Effector memory CD8-positive, alpha-beta T cell (primary cell): ENCODE measurements around the gene SLX9.

Source experiments
- ATAC-seq: fragments of 150-1000 bp; cut with Tn5 transposase; replicated peaks from 2 replicates; pipeline ENCODE4 v1.10.0; 2021; ENCODE audit warnings: mild to moderate bottlenecking, moderate library complexity
- DNase-seq, 3 experiments: peaks; one replicate each; pipeline ENCODE4 v3.0.0; 2021
- H3K27ac Mint-ChIP-seq, 2 donors: one replicate each; pipeline ENCODE4 v1.8.0; 2022; ENCODE audit warnings: mild to moderate bottlenecking in 2 of 2, mixed read lengths in 2 of 2, moderate library complexity in 2 of 2
- H3K27me3 Mint-ChIP-seq, 2 donors: one replicate each; pipeline ENCODE4 v1.8.0; 2022; ENCODE audit warnings: mixed read lengths in 2 of 2
- H3K36me3 Mint-ChIP-seq: one replicate; pipeline ENCODE4 v1.8.0; 2022; ENCODE audit warnings: mild to moderate bottlenecking, moderate library complexity, mixed read lengths; ENCODE audit not compliant: insufficient read depth
- H3K4me1 Mint-ChIP-seq, 2 donors: one replicate each; pipeline ENCODE4 v1.8.0; 2022; ENCODE audit warnings: low read depth in 2 of 2, mixed read lengths in 2 of 2
- H3K4me3 Mint-ChIP-seq, 2 donors: one replicate each; pipeline ENCODE4 v1.8.0; 2022; ENCODE audit warnings: mild to moderate bottlenecking in 2 of 2, mixed read lengths in 2 of 2, moderate library complexity in 2 of 2
- H3K9me3 Mint-ChIP-seq, 2 donors: one replicate each; pipeline ENCODE4 v1.8.0; 2022; ENCODE audit warnings: mixed read lengths in 2 of 2

The SLX9 gene

DNA sequence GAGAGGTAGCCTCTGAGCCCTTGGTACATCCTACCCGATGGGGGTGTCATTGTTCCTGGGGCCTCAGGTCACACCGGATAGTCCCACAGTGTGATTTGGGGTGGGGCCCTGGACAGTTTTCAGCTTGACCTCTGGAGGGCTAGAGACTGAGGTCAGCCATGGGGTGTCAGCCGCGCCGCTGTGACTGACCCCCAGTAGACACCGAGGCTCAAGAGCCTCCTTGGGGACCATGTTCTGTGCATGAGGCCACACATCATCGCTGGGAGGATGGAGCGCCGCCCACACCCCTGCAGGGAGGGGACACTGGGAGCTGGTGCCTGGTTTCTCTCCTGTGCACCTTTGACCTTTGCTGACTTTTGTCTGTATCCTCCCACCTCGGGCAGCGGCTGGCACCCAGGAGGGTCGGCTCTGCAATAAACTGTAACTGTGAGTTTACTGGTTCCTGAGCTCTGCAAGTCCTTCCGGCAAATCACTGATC lies 41.8 kb upstream of the SLX9 start:
- Mint-ChIP-seq H3K4me1 (peaks cover 10 to 24% of the 10 kb centered on the region in 2 donors), H3K9me3 (no peaks in the 10 kb centered on the region), H3K36me3 (peaks cover 76% of the 10 kb centered on the region), H3K27ac (no peak overlapping the region), H3K27me3 (no peaks in the 10 kb centered on the region), H3K4me3 (no peak overlapping the region)
- DNase-seq (no peak), ATAC-seq (no peak)

DNA sequence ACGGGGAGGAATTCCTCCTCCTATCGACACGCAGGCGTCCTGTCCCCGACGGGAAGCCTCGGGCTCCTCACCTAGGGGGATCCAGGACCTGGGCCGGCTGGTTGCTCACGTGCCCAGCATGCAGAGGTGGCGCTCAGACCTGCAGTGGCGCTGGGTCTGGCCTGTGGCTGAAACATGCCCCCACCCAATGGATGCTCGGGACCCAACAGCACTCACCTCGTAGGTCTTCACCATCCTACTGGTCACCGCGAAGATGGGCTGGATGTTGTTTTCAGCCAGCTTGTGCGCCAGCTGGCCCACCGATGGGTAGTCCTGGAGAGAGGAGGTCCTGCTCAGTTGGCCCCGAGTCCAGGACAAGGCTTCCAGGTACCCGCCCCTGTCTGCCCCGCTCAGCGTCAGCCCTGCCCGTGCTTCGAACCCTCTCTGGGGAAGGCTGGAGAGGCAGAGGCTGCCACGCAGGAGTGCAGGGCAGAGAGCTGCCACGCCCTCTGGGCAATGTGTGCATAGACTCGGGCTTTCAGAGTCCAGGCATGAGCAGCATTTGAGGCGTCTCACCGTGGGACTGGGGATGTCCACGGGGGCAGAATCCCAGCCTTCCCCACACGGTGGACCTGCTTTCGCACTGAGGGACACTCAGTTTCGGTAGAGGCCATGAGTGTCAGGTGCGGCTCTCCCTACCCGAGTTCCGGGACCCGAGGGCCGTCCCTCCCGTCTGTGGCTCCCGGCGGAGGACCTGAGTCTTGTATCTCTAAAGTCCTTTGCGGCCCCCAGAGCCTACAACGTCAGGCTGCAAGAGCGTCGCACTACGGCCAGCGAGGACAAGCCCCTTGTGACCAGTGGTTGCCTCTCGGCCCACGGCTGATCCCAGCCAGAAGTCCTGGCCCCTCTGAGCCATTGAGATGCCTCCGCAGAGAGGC lies 40.7 kb upstream of the SLX9 start:
- Mint-ChIP-seq H3K4me3 (no peak overlapping the region), H3K9me3 (no peaks in the 10 kb centered on the region), H3K27me3 (no peaks in the 10 kb centered on the region), H3K27ac (no peak overlapping the region), H3K4me1 (peaks cover 6 to 19% of the 10 kb centered on the region in 2 donors), H3K36me3 (peaks cover 77% of the 10 kb centered on the region)
- ATAC-seq (no peak), DNase-seq (no peak)

DNA sequence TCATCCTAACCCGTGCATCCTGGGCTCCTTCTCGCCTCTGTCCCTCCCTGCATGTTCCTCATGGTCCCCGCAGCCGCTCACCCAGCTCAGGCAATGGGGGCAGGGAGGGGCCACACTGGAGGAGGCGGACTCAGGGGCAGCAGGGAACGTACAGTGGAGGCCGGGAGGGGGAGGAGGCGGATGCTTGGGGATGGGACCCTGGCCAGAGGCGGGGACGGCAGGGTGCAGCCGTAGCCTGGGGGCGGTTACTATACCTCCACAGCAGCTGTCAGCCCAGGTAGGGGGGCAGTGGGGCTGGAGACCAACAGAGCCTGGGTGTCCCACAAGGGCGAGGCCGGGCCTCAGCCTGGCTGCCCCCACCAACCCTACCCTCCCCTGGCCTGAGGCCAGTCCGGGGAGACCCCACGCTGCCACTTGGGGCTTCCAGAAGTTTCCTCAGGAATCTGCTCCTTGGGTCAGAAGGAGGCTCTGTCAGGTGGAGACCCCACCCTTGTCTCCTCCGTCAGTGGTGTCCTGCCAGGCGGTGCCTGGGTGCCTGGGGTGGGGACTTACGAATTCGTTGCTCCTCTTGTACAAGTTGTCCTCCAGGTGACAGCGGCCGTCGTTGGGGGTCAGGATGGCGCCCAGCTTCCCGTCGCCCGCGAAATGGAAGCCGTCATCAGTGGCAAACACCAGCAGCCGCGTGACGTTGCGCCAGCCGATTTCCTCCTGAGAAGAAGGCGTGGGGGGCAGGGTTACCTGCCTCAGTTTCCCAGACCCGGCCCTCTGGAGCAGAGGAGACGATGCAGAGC lies 39.9 kb upstream of the SLX9 start:
- Mint-ChIP-seq H3K4me3 (no peak overlapping the region), H3K4me1 (peaks cover 12 to 21% of the 10 kb centered on the region in 2 donors), H3K36me3 (peaks cover 80% of the 10 kb centered on the region), H3K27me3 (no peaks in the 10 kb centered on the region), H3K27ac (no peak overlapping the region), H3K9me3 (no peaks in the 10 kb centered on the region)
- DNase-seq (no peak), ATAC-seq (no peak)

DNA sequence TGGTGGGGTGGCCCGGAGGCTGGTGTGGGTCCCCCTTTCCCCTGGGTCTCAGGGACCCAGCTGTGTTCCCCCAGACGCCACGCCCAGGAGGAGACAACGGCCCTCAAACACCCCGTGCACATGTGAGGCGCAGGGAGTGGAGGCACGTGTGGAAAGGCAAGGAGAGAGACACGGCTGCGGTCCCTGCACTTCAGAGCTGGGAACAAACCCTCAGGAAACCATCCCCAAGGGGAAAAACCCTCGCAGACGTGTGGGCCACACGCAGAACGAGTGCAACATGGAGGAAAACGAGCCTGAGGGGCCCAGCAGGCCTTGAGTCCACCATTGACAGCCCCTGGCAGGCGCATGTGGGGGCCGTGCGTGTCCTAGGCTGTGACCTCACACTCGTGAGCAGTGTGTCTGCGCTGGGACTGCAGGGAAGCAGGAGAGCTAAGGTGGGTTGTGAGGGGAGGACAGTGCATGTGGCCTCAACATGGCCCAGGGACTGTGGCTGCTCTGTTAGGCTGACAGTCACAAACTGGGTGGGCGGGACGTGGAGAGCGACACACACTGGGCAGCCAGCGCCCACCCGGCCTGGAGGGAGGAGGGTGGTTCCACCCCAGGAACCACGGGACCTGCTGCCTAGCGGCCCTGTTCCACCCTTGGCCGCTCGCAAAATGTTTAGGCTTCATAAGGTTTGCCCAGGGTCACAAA lies 39.1 kb upstream of the SLX9 start:
- Mint-ChIP-seq H3K9me3 (no peaks in the 10 kb centered on the region), H3K27ac (no peak overlapping the region), H3K4me1 (peaks cover 16 to 24% of the 10 kb centered on the region in 2 donors), H3K36me3 (peaks cover 84% of the 10 kb centered on the region), H3K4me3 (no peak overlapping the region), H3K27me3 (no peaks in the 10 kb centered on the region)
- DNase-seq = no peak
- no peak for ATAC-seq

DNA sequence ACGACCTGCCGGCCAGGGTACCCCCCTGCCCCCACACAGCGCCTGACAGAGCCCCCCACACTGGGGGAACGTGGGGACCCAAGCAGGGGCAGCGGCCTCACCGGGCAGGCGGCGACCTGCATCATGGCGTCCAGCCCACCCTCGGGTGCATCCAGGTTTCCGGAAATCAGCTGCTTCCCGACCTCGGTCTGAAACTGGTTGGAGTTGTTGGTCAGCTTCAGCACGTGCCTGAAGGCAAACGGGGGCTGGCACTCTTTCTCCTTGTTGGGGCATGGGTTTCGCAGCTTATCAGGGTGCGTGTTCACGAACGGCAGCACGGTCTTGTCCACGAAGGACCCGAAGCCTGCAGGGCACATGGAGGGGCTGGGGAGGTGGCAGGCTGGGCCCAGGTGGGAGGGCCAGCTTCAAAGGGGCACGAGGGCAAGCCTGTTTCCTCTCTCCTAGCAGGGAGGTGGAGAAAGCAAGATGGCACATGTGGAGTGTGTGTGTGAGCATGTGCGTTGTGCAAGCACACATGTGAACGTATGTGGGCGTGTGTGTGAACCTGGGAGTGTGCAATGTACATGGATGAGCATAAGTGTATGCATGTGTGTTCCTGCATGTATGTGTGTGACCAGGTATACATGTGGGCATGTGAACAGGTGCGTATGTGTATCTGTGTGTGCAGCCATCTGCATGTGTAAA lies 38.3 kb upstream of the SLX9 start:
- H3K9me3 Mint-ChIP-seq = no peaks in the 10 kb centered on the region
- H3K27ac Mint-ChIP-seq = no peak overlapping the region
- peaks cover 89% of the 10 kb centered on the region for H3K36me3 Mint-ChIP-seq
- H3K4me1 Mint-ChIP-seq = peaks cover 24 to 26% of the 10 kb centered on the region in 2 donors
- no peak overlapping the region for H3K4me3 Mint-ChIP-seq
- no peaks in the 10 kb centered on the region for H3K27me3 Mint-ChIP-seq
- no peak for ATAC-seq
- no peak for DNase-seq

DNA sequence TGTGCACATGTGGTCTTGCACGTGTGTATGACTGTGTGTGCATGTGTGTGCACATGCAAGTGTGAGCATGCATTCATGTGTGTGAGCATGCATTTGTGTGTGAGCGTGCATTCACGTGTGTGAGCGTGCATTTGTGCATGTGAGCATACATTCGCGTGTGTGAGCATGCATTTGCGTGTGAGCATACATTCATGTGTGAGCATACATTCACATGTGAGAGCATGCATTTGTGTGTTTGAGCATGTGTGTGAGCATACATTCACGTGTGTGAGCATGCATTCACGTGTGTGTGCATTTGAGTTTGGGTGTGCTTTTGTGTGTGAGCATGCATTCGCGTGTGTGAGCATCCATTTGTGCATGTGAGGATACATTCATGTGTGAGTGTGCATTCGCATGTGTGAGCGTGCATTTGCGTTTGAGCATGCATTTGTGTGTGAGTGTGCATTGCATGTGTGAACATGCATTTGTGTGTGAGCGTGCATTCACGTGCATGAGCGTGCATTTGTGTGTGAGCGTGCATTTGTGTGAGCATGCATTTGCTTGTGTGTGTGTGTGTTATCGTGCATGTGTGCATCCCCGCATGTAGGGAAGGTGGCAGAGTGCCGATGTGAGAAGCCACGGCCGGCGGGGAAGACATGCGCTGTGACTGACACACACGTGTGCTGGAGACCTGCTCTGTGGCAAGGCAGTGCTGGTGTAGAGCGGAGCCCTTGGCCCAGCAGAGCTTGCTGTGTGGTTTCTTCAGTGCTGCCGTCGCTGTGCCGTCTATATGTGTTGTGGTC lies 37.4 kb upstream of the SLX9 start:
- DNase-seq = no peak
- H3K27ac Mint-ChIP-seq = peak overlapping the region; percentile 71 to 80
- no peak overlapping the region for H3K4me3 Mint-ChIP-seq
- no peaks in the 10 kb centered on the region for H3K9me3 Mint-ChIP-seq
- ATAC-seq = no peak
- H3K36me3 Mint-ChIP-seq = peaks cover 93% of the 10 kb centered on the region
- no peaks in the 10 kb centered on the region for H3K27me3 Mint-ChIP-seq
- H3K4me1 Mint-ChIP-seq = peaks cover 25 to 26% of the 10 kb centered on the region in 2 donors

DNA sequence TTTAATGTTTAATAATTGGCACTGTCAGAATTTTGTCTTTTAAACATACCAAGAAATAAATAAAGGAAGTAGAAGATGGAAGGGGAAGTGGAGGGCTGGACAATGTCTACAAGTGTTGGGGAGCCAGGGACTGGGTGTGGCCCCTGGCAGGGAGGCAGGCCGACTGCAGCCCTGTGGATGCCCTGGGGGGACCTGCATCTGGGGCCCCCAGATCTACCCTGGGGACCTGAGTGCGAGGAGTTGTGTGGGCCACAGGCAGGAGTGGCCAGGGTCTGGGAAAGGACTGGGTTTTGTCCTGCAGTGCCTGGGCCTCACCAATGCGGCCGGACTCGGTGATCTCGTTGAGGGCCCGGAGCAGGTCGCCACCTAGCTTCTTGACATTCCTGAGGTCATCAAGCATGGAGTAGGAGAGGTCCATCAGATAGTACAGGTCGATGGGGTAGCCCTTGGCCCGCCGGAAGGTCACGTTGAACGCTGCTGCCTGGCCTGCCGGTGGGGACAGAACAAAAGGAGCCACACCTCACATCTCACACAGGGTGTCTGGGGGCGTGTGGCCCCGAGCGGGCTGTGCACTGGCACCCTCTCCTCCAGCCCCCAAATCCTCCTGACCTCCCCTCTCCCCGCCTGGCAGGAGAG lies 36.7 kb upstream of the SLX9 start:
- peaks cover 93% of the 10 kb centered on the region for H3K36me3 Mint-ChIP-seq
- no peaks in the 10 kb centered on the region for H3K9me3 Mint-ChIP-seq
- DNase-seq (no peak), ATAC-seq (no peak)
- no peak overlapping the region for H3K4me3 Mint-ChIP-seq
- peaks cover 24 to 25% of the 10 kb centered on the region in 2 donors for H3K4me1 Mint-ChIP-seq
- H3K27ac Mint-ChIP-seq = peak overlapping the region; percentile 71 to 80
- H3K27me3 Mint-ChIP-seq = no peaks in the 10 kb centered on the region

DNA sequence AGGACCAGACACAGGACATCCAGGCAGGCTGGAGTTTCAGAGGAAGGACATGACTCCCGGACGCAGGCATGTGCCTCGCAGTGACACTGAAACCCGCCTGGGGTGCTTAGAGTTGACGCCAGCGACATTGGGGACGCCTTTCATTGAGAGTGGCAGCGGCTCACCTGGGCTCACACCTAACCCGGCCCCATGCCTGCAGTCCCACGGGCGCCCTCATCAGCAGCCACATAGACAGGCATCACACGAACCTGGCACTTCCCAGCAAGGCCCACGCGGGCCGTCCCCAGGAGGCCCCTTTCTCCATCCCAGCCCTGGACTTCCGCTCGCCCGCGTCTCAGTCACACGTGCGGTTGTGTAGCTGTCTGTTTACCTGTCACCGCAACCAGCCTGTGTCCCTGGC lies 36.1 kb upstream of the SLX9 start:
- ATAC-seq (no peak), DNase-seq (no peak)
- Mint-ChIP-seq H3K9me3 (no peaks in the 10 kb centered on the region), H3K4me1 (peaks cover 25 to 27% of the 10 kb centered on the region in 2 donors), H3K27ac (no peak overlapping the region), H3K36me3 (peaks cover 92% of the 10 kb centered on the region), H3K27me3 (no peaks in the 10 kb centered on the region), H3K4me3 (no peak overlapping the region)

DNA sequence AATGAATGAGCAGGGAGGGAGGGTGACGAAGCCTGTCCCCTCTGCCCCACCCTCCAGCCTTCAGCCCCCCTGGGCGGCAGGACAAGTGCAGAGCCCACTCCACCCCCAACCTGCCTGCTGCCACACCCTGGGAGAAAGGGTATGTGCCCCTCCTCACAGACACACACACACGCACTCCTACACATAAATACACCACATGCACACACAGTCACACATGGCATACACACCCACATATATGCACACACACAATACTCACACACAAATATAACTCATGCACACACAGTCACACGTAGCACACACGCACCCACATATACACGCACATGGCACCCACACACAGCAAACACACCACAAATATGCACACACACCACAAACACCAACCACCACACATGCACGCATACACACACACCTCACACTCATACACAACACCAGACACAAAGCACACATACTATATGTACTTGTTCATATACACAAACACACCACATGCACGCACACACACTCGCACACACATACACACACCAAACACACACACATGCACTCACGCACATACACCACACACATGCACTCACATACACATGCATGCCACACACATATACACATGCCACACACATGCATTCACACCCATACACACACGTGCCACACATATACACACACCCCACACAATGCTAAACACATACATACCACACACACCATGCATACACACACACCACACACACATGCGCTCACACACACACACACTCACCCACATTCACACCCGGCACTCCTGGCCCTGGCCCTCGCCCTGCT lies 35.5 kb upstream of the SLX9 start:
- no peak for ATAC-seq
- H3K4me1 Mint-ChIP-seq = peaks cover 30 to 33% of the 10 kb centered on the region in 2 donors
- H3K27ac Mint-ChIP-seq = no peak overlapping the region
- peaks cover 91% of the 10 kb centered on the region for H3K36me3 Mint-ChIP-seq
- no peaks in the 10 kb centered on the region for H3K27me3 Mint-ChIP-seq
- H3K9me3 Mint-ChIP-seq = no peaks in the 10 kb centered on the region
- H3K4me3 Mint-ChIP-seq = no peak overlapping the region
- DNase-seq = no peak

DNA sequence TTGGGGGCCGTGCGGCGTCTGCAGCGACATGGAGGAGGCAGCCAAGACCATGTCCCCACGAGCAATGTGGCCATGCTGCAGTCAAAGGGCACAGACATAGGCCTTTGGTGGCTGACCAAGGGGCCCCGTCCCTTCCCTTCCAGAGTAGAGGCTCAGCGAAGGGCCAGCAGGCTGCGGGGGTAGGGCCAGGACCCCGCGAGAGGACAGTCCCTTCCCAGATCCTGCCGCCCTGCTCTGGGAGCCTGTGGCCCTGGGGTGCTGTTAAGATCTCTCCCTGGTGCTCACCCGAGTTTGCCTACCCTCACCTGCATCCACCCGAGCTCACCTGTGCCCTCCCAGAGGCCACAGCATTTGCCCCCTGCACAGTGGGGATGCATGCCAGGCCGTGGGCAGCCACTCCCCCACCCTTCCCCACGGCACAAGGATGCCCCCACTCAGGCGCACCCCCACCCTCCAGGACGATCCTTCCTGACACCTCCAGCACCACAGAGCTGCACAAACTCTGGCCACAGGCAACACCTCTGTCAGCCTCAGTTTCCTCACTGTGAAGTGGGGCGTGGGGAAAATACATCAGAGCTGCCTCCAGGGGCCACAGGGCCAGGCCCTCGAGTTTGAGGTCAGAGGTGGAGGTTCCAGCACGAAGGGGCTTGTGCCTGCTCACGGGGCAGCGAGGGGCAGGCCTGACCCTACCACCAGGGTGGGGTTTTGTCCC lies 34.7 kb upstream of the SLX9 start:
- Mint-ChIP-seq H3K27me3 (no peaks in the 10 kb centered on the region), H3K4me3 (no peak overlapping the region), H3K27ac (peak overlapping the region; percentile 59 to 73), H3K36me3 (peaks cover 93% of the 10 kb centered on the region), H3K9me3 (no peaks in the 10 kb centered on the region), H3K4me1 (peaks cover 33 to 34% of the 10 kb centered on the region in 2 donors)
- DNase-seq (no peak), ATAC-seq (no peak)

DNA sequence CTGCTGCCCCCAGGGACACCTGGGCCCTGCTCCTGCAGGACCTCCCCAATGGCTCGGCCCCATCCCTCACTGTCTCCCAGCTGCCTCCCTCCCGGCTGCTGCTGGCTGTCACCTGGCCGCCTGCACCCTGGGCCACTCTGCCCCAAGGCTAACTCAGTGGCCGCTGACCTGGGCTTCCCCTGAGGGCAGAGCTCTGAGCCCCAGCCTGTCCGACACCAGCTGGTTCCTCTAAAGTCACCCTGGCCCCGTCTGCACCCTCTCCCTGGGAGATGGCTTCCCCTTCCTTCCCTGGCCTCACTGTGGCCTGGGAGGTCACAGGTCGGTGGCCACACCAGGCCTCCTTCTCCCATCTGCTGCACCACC lies 34.1 kb upstream of the SLX9 start:
- Mint-ChIP-seq H3K27ac (peak overlapping the region; percentile 59 to 73), H3K27me3 (no peaks in the 10 kb centered on the region), H3K36me3 (peaks cover 92% of the 10 kb centered on the region), H3K4me1 (peaks cover 29 to 34% of the 10 kb centered on the region in 2 donors), H3K4me3 (no peak overlapping the region), H3K9me3 (no peaks in the 10 kb centered on the region)
- ATAC-seq = no peak
- no peak for DNase-seq
